HCT116 (cell line): ENCODE data around the gene GNMT. TPM values are rescaled to one million over a fixed set of nuclear protein-coding genes. Genes with fewer than 3 reads are reported as not detected.

ENCODE experiments used
- ATAC-seq: fragments of 200-7000 bp; cut with Tn5 transposase; 2 replicates; pipeline ENCODE4 v1.9.1; 2020; ENCODE audit warnings: mild to moderate bottlenecking, moderate library complexity
- BruUV-seq: library from RNA; stranded (reverse); fragments of 400-500 nt; replicated peaks from 2 replicates; lab custom pipeline; 2021; lab: Mats Ljungman, UMichigan
- CTCF ChIA-PET: fragments of 300-600 bp; sonication (Branson Sonifier 250); formaldehyde crosslinking; loops from one replicate; lab custom pipeline; 2021; ENCODE audit warnings: antibody characterized with exemption; lab: Charles Lee
- POLR2A ChIA-PET: fragments of 300-600, 350-600 bp; sonication (Branson Sonifier 250); formaldehyde crosslinking; loops from one replicate; lab custom pipeline; 2021; ENCODE audit warnings: antibody characterized with exemption; lab: Charles Lee
- RAD21 ChIA-PET, 2 experiments: fragments of 300-600 bp; sonication (Branson Sonifier 250); formaldehyde crosslinking; loops; one replicate each; lab custom pipeline; 2023; ENCODE audit warnings: low total read pairs in 2 of 2; ENCODE audit not compliant: uncharacterized antibody in 2 of 2, unreplicated experiment in 2 of 2, low non-redundant PET in 1 of 2; lab: Charles Lee
- DNase-seq: peaks from one replicate; pipeline ENCODE4 v3.0.0-alpha.2; 2010; ENCODE audit warnings: low read depth, low spot score
- H2AFZ ChIP-seq: fragments of 200-600 bp; shearing (Covaris generic), sonication (generic); 2 replicates; pipeline ENCODE4 v1.6.1; 2017; ENCODE audit warnings: low read depth, mixed run types, mixed read lengths, antibody characterized with exemption, low read length; ENCODE audit not compliant: poor library complexity, severe bottlenecking
- H3K27ac ChIP-seq: 2 replicates; pipeline ENCODE4 v1.5.1; 2012; ENCODE audit warnings: low read depth, low read length
- H3K27me3 ChIP-seq: fragments of 200-600 bp; sonication (generic); 2 replicates; pipeline ENCODE4 v1.6.1; 2016; ENCODE audit warnings: mixed run types, low read length, mixed read lengths; ENCODE audit not compliant: insufficient read depth
- H3K36me3 ChIP-seq, 2 experiments: fragments of 200-500 bp in 1 of 2; fragments of 200-600 bp in 1 of 2; sonication (Bioruptor generic) in 1 of 2; sonication (generic) in 1 of 2; 2 replicates each; pipeline versions ENCODE4 v1.5.1 to v1.6.1; 2014 to 2016; ENCODE audit warnings: low read length in 2 of 2, inconsistent platforms in 1 of 2, mixed read lengths in 1 of 2, mixed run types in 1 of 2; ENCODE audit not compliant: insufficient read depth in 2 of 2, control insufficient read depth in 1 of 2
- H3K4me1 ChIP-seq, 2 experiments: fragments of 200-600 bp in 1 of 2; sonication (generic) in 1 of 2; 2 replicates each; pipeline versions ENCODE4 v1.5.1 to v1.6.1; 2012 to 2017; ENCODE audit warnings: low read length in 2 of 2, inconsistent platforms in 1 of 2, mild to moderate bottlenecking in 1 of 2, mixed read lengths in 1 of 2, mixed run types in 1 of 2, moderate library complexity in 1 of 2; ENCODE audit not compliant: insufficient read depth in 2 of 2, control insufficient read depth in 1 of 2
- H3K4me2 ChIP-seq: fragments of 200-600 bp; sonication (generic); 2 replicates; pipeline ENCODE4 v1.6.1; 2017; ENCODE audit warnings: mixed run types, low read length, mixed read lengths
- H3K4me3 ChIP-seq, 2 experiments: fragments of 200-600 bp in 1 of 2; sonication (generic) in 1 of 2; replicated peaks in 1 of 2; 2 replicates each; pipeline ENCODE4 v1.5.1; 2011 to 2016; ENCODE audit warnings: low read length in 2 of 2, control low read depth in 1 of 2, low read depth in 1 of 2, mild to moderate bottlenecking in 1 of 2, mixed read lengths in 1 of 2, mixed run types in 1 of 2
- H3K79me2 ChIP-seq: fragments of 200-600 bp; sonication (generic); 2 replicates; pipeline ENCODE4 v1.6.1; 2017; ENCODE audit warnings: mild to moderate bottlenecking, mixed run types, low read length, moderate library complexity, mixed read lengths; ENCODE audit not compliant: insufficient read depth
- H3K9ac ChIP-seq: fragments of 200-600 bp; sonication (generic); 2 replicates; pipeline ENCODE4 v1.6.1; 2016; ENCODE audit warnings: low read length, mixed read lengths
- H3K9me2 ChIP-seq: fragments of 200-600 bp; sonication (generic), shearing (Covaris generic); 2 replicates; pipeline ENCODE4 v1.6.1; 2017; ENCODE audit warnings: mixed run types, mild to moderate bottlenecking, moderate library complexity; ENCODE audit not compliant: insufficient read depth
- H3K9me3 ChIP-seq, 2 experiments: fragments of 200-500 bp in 1 of 2; fragments of 200-600 bp in 1 of 2; sonication (Bioruptor generic) in 1 of 2; sonication (generic) in 1 of 2; 2 replicates each; pipeline ENCODE4 v1.6.1; 2014 to 2017; ENCODE audit warnings: low read length in 2 of 2, mixed read lengths in 2 of 2, inconsistent platforms in 1 of 2, low read depth in 1 of 2, mild to moderate bottlenecking in 1 of 2, mixed run types in 1 of 2, moderate library complexity in 1 of 2; ENCODE audit not compliant: control insufficient read depth in 1 of 2, insufficient read depth in 1 of 2
- H4K20me1 ChIP-seq: fragments of 200-600 bp; sonication (generic), shearing (Covaris generic); 2 replicates; pipeline ENCODE4 v1.6.1; 2017; ENCODE audit warnings: mixed run types, mild to moderate bottlenecking, moderate library complexity; ENCODE audit not compliant: insufficient read depth
- CEBPB ChIP-seq: IDR thresholded peaks from 2 replicates; pipeline ENCODE4 v1.6.1; 2012; ENCODE audit warnings: low read depth
- EGR1 ChIP-seq: IDR thresholded peaks from 2 replicates; pipeline ENCODE4 v1.6.1; 2012; ENCODE audit warnings: low read depth
- ELF1 ChIP-seq: IDR thresholded peaks from 2 replicates; pipeline ENCODE4 v1.6.1; 2012; ENCODE audit warnings: low read depth, borderline replicate concordance
- EZH2 ChIP-seq: fragments of 200-600 bp; sonication (generic); IDR thresholded peaks from 2 replicates; pipeline ENCODE4 v1.6.1; 2017; ENCODE audit warnings: antibody characterized with exemption, mixed run types
- EZH2phosphoT487 ChIP-seq: fragments of 200-600 bp; IDR thresholded peaks from 2 replicates; pipeline ENCODE4 v1.6.1; 2018; ENCODE audit warnings: antibody characterized with exemption, borderline replicate concordance
- JUND ChIP-seq: IDR thresholded peaks from 2 replicates; pipeline ENCODE4 v1.6.1; 2012
- POLR2A ChIP-seq: IDR thresholded peaks from 2 replicates; pipeline ENCODE4 v1.7.0; 2011; ENCODE audit warnings: borderline replicate concordance; ENCODE audit not compliant: insufficient read depth, insufficient read length; ENCODE audit errors: extremely low read depth
- POLR2AphosphoS5 ChIP-seq: IDR thresholded peaks from 2 replicates; pipeline ENCODE4 v1.6.1; 2011; ENCODE audit warnings: mild to moderate bottlenecking, low read depth, low read length, moderate library complexity
- RAD21 ChIP-seq: IDR thresholded peaks from 2 replicates; pipeline ENCODE4 v1.6.1; 2012; ENCODE audit warnings: low read depth, mild to moderate bottlenecking
- SIN3A ChIP-seq: IDR thresholded peaks from 2 replicates; pipeline ENCODE4 v1.6.1; 2012; ENCODE audit warnings: low read depth
- SRF ChIP-seq: IDR thresholded peaks from 2 replicates; pipeline ENCODE4 v1.6.1; 2012; ENCODE audit warnings: low read depth
- TCF7L2 ChIP-seq: IDR thresholded peaks from 2 replicates; pipeline ENCODE4 v1.7.0; 2011; ENCODE audit warnings: borderline replicate concordance, inconsistent platforms; ENCODE audit not compliant: insufficient read depth, insufficient read length; ENCODE audit errors: extremely low read depth
- intact Hi-C: fragments of 100-400 bp; cut with micrococcal nuclease; formaldehyde crosslinking; loops from 2 replicates; pipeline ENCODE4 v1.10.0; 2022
- total RNA-seq: library from RNA; stranded (reverse); gene quantifications from one replicate; pipeline ENCODE4 v1.2.1, GENCODE V29; 2021; ENCODE audit not compliant: unreplicated experiment
- TF ChIP-seq, protein P1 (sequence below): IDR thresholded peaks from 2 replicates; pipeline ENCODE4 v1.6.1; 2012
- TF ChIP-seq, protein P2 (sequence below): IDR thresholded peaks from 2 replicates; pipeline ENCODE4 v1.6.1; 2011; ENCODE audit warnings: mild to moderate bottlenecking, low read length, moderate library complexity; ENCODE audit not compliant: insufficient replicate concordance; ENCODE audit errors: extremely low read depth
- TF ChIP-seq, protein P3 (sequence below): IDR thresholded peaks from 2 replicates; pipeline ENCODE4 v1.6.1; 2012; ENCODE audit warnings: low read depth
- TF ChIP-seq, protein P4 (sequence below): IDR thresholded peaks from 2 replicates; pipeline ENCODE4 v1.6.1; 2012

GNMT gene
- total RNA-seq, 1 experiment from 2014 or later = 0.57 TPM

DNA sequence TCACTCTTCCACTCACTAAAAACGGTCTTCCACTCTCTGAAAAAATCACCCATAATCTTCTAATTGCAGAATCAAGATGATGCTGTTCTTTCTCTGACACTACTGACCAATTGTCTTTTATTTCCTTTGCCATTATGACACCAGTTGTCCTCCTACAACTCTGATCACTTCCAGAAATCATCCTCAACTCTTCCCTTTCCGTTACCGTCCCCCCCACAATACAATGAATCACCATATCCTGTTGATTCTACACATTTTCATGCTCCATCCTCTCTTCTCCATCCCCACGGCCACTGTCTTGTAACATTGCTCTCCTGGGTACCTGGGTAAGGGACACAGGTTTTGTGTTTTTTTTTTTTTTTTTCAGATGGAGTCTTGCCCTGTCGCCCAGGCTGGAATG lies 21.3 kb downstream of the GNMT start:
- H3K27me3 ChIP-seq = no peaks in the 10 kb centered on the region
- H3K9me3 ChIP-seq = no peaks in the 10 kb centered on the region
- no peak overlapping the region for H2AFZ ChIP-seq
- DNase-seq (no peak), ATAC-seq (no peak)
- H3K79me2 ChIP-seq = peaks cover 39% of the 10 kb centered on the region
- ChIA-PET CTCF (no interaction called here), POLR2A (interaction anchor here (0.6 kb wide), 1 partner anchor 32 kb away, joined by 4 read pairs; the partner anchor contains the start of genes KLHDC3 and MEA1), RAD21 (no interaction called here)
- H3K4me1 ChIP-seq = peaks cover 10 to 40% of the 10 kb centered on the region in 2 experiments; a peak in 3 of 4 replicates
- H3K4me3 ChIP-seq = no peak overlapping the region
- H3K27ac ChIP-seq = no peak overlapping the region
- no peak overlapping the region for H3K4me2 ChIP-seq
- no peaks in the 10 kb centered on the region for H4K20me1 ChIP-seq
- H3K9me2 ChIP-seq = no peaks in the 10 kb centered on the region
- TF ChIP-seq CEBPB = no peak
- TF ChIP-seq, protein P1, sequence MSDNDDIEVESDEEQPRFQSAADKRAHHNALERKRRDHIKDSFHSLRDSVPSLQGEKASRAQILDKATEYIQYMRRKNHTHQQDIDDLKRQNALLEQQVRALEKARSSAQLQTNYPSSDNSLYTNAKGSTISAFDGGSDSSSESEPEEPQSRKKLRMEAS = no peak
- TF ChIP-seq POLR2A = no peak
- no peak for TF ChIP-seq POLR2AphosphoS5
- no peak for TF ChIP-seq EZH2
- TF ChIP-seq, protein P2, sequence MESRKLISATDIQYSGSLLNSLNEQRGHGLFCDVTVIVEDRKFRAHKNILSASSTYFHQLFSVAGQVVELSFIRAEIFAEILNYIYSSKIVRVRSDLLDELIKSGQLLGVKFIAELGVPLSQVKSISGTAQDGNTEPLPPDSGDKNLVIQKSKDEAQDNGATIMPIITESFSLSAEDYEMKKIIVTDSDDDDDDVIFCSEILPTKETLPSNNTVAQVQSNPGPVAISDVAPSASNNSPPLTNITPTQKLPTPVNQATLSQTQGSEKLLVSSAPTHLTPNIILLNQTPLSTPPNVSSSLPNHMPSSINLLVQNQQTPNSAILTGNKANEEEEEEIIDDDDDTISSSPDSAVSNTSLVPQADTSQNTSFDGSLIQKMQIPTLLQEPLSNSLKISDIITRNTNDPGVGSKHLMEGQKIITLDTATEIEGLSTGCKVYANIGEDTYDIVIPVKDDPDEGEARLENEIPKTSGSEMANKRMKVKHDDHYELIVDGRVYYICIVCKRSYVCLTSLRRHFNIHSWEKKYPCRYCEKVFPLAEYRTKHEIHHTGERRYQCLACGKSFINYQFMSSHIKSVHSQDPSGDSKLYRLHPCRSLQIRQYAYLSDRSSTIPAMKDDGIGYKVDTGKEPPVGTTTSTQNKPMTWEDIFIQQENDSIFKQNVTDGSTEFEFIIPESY = no peak
- no peak for TF ChIP-seq SIN3A
- TF ChIP-seq RAD21 = no peak
- no peak for TF ChIP-seq EZH2phosphoT487
- no peak for TF ChIP-seq ELF1
- TF ChIP-seq EGR1 = no peak
- TF ChIP-seq JUND = no peak
- TF ChIP-seq, protein P3, sequence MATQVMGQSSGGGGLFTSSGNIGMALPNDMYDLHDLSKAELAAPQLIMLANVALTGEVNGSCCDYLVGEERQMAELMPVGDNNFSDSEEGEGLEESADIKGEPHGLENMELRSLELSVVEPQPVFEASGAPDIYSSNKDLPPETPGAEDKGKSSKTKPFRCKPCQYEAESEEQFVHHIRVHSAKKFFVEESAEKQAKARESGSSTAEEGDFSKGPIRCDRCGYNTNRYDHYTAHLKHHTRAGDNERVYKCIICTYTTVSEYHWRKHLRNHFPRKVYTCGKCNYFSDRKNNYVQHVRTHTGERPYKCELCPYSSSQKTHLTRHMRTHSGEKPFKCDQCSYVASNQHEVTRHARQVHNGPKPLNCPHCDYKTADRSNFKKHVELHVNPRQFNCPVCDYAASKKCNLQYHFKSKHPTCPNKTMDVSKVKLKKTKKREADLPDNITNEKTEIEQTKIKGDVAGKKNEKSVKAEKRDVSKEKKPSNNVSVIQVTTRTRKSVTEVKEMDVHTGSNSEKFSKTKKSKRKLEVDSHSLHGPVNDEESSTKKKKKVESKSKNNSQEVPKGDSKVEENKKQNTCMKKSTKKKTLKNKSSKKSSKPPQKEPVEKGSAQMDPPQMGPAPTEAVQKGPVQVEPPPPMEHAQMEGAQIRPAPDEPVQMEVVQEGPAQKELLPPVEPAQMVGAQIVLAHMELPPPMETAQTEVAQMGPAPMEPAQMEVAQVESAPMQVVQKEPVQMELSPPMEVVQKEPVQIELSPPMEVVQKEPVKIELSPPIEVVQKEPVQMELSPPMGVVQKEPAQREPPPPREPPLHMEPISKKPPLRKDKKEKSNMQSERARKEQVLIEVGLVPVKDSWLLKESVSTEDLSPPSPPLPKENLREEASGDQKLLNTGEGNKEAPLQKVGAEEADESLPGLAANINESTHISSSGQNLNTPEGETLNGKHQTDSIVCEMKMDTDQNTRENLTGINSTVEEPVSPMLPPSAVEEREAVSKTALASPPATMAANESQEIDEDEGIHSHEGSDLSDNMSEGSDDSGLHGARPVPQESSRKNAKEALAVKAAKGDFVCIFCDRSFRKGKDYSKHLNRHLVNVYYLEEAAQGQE = no peak
- TF ChIP-seq SRF = no peak
- TF ChIP-seq, protein P4, sequence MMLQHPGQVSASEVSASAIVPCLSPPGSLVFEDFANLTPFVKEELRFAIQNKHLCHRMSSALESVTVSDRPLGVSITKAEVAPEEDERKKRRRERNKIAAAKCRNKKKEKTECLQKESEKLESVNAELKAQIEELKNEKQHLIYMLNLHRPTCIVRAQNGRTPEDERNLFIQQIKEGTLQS = no peak
- no peak for TF ChIP-seq TCF7L2
- no peak overlapping the region for H3K9ac ChIP-seq
- BruUV-seq = no TSS peak
- no peaks in the 10 kb centered on the region for H3K36me3 ChIP-seq
- intact Hi-C loops = no loop called here
